Left lung (tissue), 10 donors: ENCODE results near the gene PRKCG. TPM values are rescaled to one million over a fixed set of nuclear protein-coding genes. Genes with fewer than 3 reads are reported as not detected.

Source experiments
- ATAC-seq: fragments of 200-7000 bp; cut with Tn5 transposase; one replicate; pipeline ENCODE4 v1.9.1; 2020; ENCODE audit warnings: moderate library complexity
- DNase-seq, 4 donors: peaks; one replicate each; pipeline ENCODE4 v3.0.0-alpha.2; 2013 to 2020
- H3K27ac ChIP-seq, 2 donors: fragments of 200-600 bp; sonication (generic) in 1 of 2; one replicate each; pipeline versions ENCODE4 v1.5.0 to v1.8.0; 2020 to 2021
- H3K27me3 ChIP-seq, 2 donors: fragments of 200-600 bp; sonication (generic) in 1 of 2; one replicate each; pipeline versions ENCODE4 v1.5.0 to v1.8.0; 2020 to 2021
- H3K36me3 ChIP-seq, 2 donors: fragments of 200-600 bp; sonication (generic) in 1 of 2; one replicate each; pipeline versions ENCODE4 v1.5.0 to v1.8.0; 2020 to 2021
- H3K4me1 ChIP-seq, 2 donors: fragments of 200-600 bp; one replicate each; pipeline ENCODE4 v1.8.0; 2021
- H3K4me3 ChIP-seq, 2 donors: fragments of 200-600 bp; sonication (generic) in 1 of 2; one replicate each; pipeline versions ENCODE4 v1.5.0 to v1.8.0; 2020 to 2021; ENCODE audit warnings: mild to moderate bottlenecking in 1 of 2
- H3K9me3 ChIP-seq, 2 donors: fragments of 200-600 bp; sonication (generic) in 1 of 2; one replicate each; pipeline versions ENCODE4 v1.5.0 to v1.8.0; 2020 to 2021
- intact Hi-C, 2 donors: fragments of 100-400 bp; cut with DNase I; formaldehyde crosslinking; loops; one replicate each; pipeline versions ENCODE4 v1.11.2 to v1.14.2; 2022
- polyA plus RNA-seq, 6 donors: library from polyadenylated mRNA; unstranded; fragments of 120-200 nt; gene quantifications; one replicate each; pipeline ENCODE4 v1.2.1, GENCODE V29; 2013; ENCODE audit not compliant: insufficient read length in 6 of 6
- total RNA-seq, 2 donors: library from RNA; stranded (reverse); fragmentation: NEBNext Ultra II Directional; extraction: Animal tissue kit (Norgen Biotek cat#: 25700); gene quantifications; one replicate each; pipeline ENCODE4 v1.2.1, GENCODE V29; 2021
- TF ChIP-seq, protein P1 (sequence below), 2 donors: fragments of 200-600 bp; sonication (generic) in 1 of 2; IDR thresholded peaks; one replicate each; pipeline versions ENCODE4 v1.5.0 to v1.8.0; 2021; ENCODE audit warnings: antibody characterized with exemption in 2 of 2
- donor health status: DM: no; HTN: yes; CAD: no.
- donor health status: DM: no; HTN: no; CAD: no.

PRKCG gene
- total and polyA plus RNA-seq, 8 donors, result 0.10 to 0.78 (median 0.18) TPM; not detected in 3

DNA sequence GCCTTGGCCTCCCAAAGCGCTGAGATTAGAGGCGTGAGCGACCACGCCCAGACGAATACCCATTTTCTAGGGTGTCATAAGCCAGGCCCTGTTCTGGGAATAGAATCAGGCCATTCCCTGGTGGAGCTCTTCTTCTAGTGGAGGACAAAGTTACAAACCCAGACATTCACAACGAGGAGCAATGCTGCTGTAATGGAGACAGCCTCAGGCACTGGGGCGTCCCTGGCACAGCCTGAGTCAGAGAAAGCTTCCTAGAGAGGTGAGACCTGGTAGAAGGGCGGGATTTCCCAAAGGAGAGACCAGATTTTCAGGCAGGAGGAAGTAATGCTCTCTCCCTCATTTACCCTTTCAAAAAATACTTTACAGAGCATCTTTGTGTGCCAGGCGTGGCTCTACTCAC lies 12.7 kb downstream of the PRKCG start:
- H3K9me3 ChIP-seq, result no peaks in the 10 kb centered on the region
- peaks cover 15 to 98% of the 10 kb centered on the region in 2 donors for H3K27me3 ChIP-seq
- intact Hi-C loops, result no loop called here
- DNase-seq (no peak), ATAC-seq (no peak)
- peaks cover 0 to 6% of the 10 kb centered on the region in 2 donors for H3K4me1 ChIP-seq
- H3K4me3 ChIP-seq, result no peak overlapping the region
- TF ChIP-seq, protein P1, sequence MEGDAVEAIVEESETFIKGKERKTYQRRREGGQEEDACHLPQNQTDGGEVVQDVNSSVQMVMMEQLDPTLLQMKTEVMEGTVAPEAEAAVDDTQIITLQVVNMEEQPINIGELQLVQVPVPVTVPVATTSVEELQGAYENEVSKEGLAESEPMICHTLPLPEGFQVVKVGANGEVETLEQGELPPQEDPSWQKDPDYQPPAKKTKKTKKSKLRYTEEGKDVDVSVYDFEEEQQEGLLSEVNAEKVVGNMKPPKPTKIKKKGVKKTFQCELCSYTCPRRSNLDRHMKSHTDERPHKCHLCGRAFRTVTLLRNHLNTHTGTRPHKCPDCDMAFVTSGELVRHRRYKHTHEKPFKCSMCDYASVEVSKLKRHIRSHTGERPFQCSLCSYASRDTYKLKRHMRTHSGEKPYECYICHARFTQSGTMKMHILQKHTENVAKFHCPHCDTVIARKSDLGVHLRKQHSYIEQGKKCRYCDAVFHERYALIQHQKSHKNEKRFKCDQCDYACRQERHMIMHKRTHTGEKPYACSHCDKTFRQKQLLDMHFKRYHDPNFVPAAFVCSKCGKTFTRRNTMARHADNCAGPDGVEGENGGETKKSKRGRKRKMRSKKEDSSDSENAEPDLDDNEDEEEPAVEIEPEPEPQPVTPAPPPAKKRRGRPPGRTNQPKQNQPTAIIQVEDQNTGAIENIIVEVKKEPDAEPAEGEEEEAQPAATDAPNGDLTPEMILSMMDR (IDR thresholded peaks at IDR 0.05), result no peak
- H3K27ac ChIP-seq, result no peak overlapping the region
- no peaks in the 10 kb centered on the region for H3K36me3 ChIP-seq

DNA sequence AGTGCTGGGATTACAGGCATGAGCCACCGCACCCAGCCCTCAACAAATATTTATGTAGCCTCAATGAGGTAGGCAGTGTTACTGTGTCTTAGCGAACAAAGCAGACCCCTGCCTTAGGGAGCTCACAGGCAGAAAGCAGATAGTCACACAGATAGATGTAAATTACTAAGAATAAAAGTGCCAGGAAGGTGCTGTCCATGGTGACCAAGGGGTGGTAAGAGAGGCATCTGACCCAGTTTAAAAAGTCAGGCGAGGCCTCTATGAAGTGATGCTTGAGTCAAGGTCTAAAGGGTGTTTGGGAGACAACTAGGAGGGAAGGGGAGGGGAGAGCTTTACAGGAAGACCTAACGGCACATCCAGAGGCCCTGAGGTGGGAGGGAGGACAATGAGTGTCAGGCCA lies 14.7 kb downstream of the PRKCG start:
- ATAC-seq (no peak), DNase-seq (no peak)
- Histone ChIP-seq H3K9me3 (no peaks in the 10 kb centered on the region), H3K36me3 (no peaks in the 10 kb centered on the region), H3K4me3 (no peak overlapping the region), H3K27me3 (peaks cover 15 to 98% of the 10 kb centered on the region in 2 donors), H3K4me1 (no peaks in the 10 kb centered on the region), H3K27ac (no peak overlapping the region)
- intact Hi-C loops, result no loop called here
- TF ChIP-seq, protein P1 (IDR thresholded peaks at IDR 0.05), result no peak

DNA sequence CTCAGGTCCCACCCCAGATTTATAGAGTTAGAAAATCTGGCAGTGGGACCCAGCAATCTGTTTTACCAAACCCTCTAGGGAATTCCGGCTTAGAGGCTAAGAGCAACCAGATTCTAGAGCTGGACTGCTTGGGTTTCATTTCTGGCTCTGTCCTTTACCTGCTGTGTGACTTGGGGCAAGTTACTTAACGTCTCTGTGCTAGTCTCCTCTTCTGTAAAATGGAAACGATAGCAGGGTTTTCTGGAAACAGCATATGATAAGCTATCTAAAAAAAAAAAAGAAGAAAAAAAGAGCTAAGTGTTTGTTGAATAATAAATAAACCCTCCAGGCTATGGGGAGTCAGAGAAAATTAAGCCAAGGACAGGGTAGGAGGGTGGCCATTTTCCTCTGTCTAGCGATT lies 15.5 kb downstream of the PRKCG start:
- Histone ChIP-seq H3K9me3 (no peaks in the 10 kb centered on the region), H3K27ac (no peak overlapping the region), H3K4me1 (no peaks in the 10 kb centered on the region), H3K27me3 (peaks cover 15 to 98% of the 10 kb centered on the region in 2 donors), H3K36me3 (no peaks in the 10 kb centered on the region), H3K4me3 (no peak overlapping the region)
- DNase-seq (no peak), ATAC-seq (no peak)
- intact Hi-C loops, result no loop called here
- TF ChIP-seq, protein P1 (IDR thresholded peaks at IDR 0.05), result no peak

DNA sequence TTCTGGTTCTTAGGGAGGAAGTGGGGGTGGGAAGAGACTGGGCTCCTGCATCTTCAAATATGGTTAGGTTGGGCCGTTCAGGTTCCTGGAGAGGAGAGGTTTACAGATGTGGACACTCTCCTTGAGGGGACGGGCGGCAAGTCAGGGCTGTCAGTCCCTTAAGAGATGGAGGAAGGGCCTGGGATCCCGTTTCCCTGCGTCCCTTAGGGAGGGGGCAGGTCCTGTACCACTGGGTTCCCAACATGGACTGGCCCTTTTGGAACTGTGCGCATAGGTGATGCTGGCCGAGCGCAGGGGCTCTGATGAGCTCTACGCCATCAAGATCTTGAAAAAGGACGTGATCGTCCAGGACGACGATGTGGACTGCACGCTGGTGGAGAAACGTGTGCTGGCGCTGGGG lies 16.2 kb downstream of the PRKCG start:
- H3K4me1 ChIP-seq, result no peaks in the 10 kb centered on the region
- no peak for DNase-seq
- no peaks in the 10 kb centered on the region for H3K9me3 ChIP-seq
- H3K27me3 ChIP-seq, result peaks cover 15 to 100% of the 10 kb centered on the region in 2 donors
- H3K27ac ChIP-seq, result no peak overlapping the region
- no peak overlapping the region for H3K4me3 ChIP-seq
- ATAC-seq, result no peak
- intact Hi-C loops, result no loop called here
- TF ChIP-seq, protein P1 (IDR thresholded peaks at IDR 0.05), result no peak
- no peaks in the 10 kb centered on the region for H3K36me3 ChIP-seq

DNA sequence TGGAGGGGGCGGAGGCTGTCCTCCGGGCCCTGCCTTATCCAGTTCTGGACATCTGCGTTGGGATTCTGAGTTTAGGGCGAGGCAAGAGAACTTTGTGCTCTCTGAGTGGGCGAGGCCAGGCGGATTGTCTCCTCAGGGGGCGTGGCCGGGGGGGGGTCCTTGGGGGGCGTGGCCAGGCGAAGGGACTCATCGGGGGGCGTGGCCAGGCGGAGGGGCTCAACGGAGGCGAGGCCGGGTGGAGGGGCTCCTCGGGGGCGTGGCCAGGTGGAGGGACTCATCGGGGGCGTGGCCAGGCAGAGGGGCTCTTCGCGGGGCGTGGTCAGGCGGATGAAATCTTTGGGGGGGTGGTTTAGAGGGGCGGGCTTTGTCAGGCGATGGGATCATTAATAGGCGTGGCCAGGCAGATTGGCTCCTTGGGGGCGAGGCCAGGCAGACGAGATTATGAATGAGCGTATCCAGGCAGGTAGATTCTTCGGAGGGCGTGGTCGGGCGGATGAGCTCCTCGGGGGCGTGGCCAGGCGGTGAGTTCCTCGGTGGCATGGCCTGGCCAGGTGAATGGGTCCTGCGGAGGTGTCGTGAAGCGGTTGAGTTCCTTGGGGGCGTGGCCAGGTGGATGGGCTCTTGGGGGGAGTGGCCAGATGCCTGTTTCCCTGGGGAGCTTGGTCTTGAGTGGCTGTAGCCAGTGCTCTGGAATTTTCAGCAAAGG lies 16.8 kb downstream of the PRKCG start:
- H3K9me3 ChIP-seq, result no peaks in the 10 kb centered on the region
- peaks cover 15 to 100% of the 10 kb centered on the region in 2 donors for H3K27me3 ChIP-seq
- H3K36me3 ChIP-seq, result no peaks in the 10 kb centered on the region
- ATAC-seq (no peak), DNase-seq (no peak)
- H3K27ac ChIP-seq, result no peak overlapping the region
- intact Hi-C loops, result no loop called here
- TF ChIP-seq, protein P1 (IDR thresholded peaks at IDR 0.05), result no peak
- no peak overlapping the region for H3K4me3 ChIP-seq
- no peaks in the 10 kb centered on the region for H3K4me1 ChIP-seq
